HuH-7 (cell line): ENCODE results near the gene PRORP.
A peak's percentile ranks its signal among the peaks of the same experiment; 100 is the strongest.
"Not testable (repeated sequence)": the region's sequence is repeated elsewhere in the genome, so short reads cannot be mapped to it uniquely, and the experiment has no call there.

Experiments
- DNase-seq: peaks from one replicate; pipeline ENCODE4 v3.0.0; 2011; ENCODE audit warnings: low spot score

Gene PRORP

DNA sequence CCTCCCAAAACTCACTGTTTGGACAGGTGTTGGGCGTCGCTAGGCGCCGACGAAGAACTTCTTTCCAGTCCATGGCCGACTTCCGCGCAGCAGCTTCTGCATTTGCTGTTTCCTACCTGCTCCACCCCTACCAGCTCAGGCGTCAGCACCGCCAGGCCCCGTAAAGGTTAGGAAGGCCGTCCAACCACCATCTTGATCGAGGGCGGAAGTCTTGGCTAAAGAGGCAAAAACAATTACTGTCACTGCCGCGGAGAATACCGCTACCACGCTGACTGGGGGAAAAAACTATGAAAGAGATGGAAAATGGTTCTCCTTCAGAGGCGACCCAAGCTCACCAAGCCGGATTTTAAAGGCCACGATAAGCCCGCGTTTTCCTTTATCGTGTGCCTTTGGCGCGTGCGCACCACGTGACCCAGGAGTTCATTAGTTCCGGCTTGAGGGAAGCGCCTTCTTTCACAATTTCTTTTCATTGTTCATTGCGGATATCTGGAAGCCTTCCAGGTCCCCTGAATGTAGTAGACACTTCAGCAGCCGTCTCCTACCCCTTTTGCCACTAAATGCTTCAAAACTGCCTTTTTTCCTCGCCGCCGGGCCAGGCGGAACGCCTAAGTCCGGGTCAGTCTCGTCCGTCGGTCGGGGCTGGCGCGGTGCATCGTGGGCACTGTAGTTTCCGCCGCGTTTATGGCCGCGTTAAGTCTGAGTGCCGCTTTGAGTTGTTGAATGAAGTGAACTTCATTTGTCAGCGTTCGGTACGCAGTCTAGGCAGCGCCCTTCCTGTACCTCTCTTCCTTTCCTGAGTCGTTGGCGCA lies at the start of gene PRORP, which contains the start of gene PPP2R3C:
PRORP (plus strand) TSS at position 666 of the 809 bp plus-strand sequence. CDS start 694 bp downstream, outside the sequence.
PPP2R3C (minus strand) TSS at position 104 of the 809 bp plus-strand sequence; CDS start at position 73, 31 bp downstream.
- peak; percentile 59 for DNase-seq

DNA sequence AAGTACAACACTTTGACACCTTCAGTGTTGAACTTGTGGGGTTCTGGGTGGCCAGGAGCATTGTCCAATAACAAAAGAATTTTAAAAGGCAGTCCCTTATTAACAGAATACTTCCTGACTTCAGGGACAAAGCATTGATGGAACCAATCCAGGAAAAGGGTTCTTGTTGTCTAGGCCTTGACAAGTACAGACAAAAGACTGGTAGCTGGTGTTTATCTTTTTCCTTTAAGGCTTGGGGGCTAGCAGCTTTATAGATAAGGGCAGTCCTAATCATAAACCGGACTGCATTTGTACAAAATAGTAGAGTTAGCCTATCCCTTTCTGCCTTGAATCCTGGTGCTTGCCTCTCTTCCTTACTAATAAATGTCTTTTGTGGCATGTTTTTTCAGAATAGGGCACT lies 48.9 kb upstream of the PRORP start:
- no peak for DNase-seq

DNA sequence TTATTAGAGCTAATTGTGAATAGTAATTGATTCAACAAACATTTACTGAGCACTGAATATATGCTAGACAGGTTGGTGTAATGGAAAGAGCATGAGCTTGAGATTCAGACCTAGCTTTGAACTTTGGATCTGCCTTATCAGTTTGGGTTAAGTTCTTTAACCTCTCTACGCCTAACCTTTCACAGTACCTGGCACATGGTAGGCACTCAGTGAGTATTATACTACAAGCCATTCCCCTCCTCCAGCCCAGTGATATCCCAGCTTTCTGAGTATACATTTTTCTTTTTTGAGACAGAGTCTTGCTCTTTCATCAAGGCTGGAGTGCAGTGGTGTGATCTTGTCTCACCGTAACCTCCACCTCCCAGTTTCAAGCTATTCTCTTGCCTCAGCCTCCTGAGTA lies 44.3 kb upstream of the PRORP start:
- peak; percentile 8 for DNase-seq

- no peak for DNase-seq
These were observed 42.6 kb upstream of the PRORP start for GRCh38 chr14:35079742-35080141.

GRCh38 chr14:35083530-35084150 lies 38.7 kb upstream of the PRORP start:
- DNase-seq = no peak

DNA sequence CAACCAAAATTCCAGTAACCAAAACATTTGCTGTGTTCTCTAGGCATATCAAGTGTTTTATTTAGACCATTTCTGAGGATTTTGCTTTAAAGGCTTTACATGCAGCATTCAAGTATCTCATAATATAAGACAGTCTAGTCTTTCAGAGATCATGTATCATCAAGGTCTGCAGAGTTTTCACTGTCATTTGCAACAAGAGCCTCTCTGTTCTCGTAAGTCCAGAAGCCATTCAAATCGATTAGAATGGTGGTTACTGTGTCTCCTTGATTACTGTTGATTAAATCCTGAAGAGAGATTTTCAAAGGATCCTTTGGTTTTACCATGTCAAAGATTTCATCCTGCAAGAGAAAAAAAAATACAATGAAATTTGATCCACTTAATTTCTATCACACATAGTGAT lies 36.9 kb upstream of the PRORP start:
- DNase-seq = no peak

- no peak for DNase-seq
These were observed 33.8 kb upstream of the PRORP start for GRCh38 chr14:35088514-35088913.

DNA sequence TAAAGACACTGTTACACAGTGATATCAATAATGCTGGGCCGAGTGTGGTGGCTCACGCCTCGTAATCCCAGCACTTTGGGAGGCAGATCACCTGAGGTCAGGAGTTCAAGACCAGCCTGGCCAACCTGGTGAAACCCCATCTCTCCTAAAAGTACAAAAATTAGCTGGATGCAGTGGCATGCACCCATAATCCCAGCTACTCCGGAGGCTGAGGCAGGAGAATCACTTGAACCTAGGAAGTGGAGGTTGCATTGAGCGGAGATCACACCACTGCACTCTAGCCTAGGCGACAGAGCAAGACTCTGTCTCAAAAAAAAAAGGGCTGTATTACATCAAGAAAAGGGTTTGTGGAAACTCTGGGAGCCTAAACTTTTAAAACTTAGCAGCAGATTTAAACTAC lies 27.7 kb upstream of the PRORP start:
- DNase-seq = not testable (repeated sequence)

GRCh38 chr14:35107866-35108265 lies 14.5 kb upstream of the PRORP start:
- DNase-seq = no peak

DNA sequence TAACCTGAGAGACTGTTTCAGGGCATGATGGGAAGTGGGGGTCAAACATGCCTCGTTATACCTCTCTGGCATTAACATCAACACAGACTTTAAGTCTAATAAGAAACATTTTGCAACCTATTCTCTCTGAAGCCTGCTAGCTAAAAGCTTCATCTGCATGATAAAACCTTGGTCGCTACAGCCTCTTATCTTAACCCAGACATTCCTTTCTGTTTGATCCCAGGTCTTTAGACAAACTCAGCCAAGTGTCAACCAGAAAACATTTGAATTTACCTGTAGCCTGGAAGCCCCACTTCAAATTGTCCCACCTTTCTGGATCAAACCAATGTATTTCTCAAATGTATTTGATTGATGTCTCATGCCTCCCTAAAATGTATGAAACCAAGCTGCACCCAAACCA lies 9.7 kb upstream of the PRORP start:
- no peak for DNase-seq

DNA sequence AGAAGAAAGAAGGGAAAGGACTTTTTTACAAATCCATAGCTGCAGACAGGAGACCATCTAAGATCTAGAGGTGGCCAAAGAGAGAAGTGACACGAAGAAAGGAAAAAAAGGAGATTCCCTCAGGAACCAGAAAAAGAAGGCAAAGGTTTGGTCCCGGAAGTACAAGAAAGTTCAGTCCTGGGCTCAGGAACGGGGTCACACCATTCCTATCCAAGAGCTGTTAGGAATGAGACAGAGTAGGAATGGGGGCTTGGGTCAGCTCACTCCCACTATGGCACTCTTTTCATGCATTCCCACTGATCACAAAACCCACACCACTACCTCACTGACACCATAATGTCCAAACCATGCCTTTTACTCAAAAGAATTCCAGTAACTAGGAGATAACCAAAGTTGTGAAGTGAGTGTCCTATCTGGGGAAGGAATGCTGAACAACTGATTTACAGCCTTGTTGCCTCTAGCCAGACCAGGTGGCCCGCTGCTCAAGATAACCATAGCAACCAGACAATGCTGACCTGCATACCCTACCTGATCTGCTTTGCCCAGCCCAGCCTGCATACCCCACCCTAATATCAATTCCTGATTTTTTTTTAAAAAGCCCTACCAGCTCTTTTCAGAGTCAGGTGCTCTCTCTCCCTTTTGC lies 8.9 kb upstream of the PRORP start:
- DNase-seq = no peak

DNA sequence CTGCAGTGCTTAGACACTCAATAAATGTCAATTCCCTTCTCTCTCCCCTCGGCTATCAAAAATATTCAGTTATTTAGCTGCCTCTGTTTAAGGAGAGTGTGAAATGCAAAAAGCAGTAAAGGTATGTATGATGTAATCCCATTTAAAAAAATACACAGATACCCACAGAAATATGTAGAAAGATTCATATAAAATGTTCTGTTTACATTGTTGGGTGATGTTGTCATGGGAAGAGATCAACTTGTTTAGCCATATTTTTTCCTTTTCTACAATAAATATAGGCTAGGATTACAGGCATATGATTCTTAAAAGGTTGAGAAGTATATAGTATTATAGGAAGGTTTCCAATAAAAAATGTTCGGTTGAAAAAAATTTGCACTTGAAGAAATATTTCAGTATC lies 8.3 kb upstream of the PRORP start:
- no peak for DNase-seq

DNA sequence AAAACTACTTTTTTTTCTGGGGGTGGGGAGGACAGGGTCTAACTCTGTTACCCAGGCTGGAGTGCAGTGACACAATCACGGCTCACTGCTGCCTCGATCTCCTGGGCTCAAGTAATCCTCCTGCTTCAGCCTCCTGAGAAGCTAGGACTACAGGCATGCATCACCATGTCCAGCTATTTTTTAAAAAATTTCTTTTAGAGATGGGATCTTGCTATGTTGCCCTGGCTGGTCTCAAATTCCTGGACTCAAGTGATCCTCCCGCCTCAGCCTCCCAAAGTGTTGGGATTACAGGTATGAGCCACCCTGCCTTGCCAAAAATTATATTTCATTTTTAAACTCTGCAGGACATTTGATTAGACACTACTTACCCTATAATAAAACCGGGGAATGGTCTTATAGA lies 6.1 kb upstream of the PRORP start:
- no peak for DNase-seq

DNA sequence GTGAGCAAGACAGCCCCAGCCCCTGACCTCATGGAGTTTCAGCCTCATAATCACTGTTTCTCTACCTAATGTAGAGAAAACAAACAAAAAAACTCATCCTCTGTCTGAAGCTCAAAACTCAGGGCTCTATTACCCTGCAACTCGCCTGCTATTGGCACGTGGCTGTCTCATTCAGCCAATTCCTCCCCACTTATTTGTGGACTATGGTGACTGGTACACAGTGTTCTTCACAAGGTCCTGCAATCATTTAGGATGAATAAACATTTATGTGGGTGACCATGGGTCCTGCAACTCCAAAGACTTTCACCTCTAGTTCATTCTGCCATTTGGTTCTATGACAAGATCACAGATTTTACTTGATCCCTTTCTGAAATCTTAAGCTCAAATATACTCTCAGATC lies 5.2 kb upstream of the PRORP start:
- no peak for DNase-seq

DNA sequence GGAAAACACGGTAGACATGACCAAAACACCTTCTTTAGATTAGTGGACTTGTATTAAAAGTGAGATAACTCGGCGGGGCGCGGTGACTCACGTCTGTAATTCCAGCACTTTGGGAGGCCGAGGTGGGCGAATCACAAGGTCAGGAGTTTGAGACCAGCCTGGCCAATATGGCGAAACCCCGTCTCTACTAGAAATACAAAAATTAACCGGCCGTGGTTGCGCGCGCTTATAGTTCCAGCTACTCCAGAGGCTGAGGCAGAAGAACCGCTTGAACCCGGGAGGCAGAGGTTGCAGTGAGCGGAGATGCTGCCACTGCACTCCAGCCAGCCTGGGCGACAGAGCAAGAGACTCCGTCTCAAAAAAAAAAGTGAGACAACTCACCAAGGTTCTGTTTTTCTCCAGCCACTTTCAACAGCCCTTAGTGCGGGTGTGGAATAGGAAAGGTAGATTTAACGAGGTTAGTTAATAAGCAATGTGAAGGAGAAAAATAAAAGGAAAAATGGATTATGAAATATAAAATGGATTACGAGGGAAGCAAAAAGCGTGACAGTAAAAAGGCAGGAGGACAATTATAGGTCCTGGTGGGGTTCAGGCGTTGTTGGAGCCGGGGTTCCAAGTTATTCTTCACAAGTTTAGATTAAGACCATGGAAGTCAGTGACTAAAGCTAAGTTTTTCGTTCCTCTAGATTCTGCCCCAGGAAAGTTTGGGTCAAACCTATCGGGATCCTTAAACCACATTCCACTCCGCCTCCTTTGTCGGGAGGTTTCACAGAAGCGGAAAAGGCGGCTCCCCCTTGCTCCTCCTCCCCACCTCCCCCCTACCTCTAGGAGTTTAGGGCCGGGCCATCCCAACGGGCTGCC lies 1.1 kb upstream of the PRORP start:
- DNase-seq = no peak

DNA sequence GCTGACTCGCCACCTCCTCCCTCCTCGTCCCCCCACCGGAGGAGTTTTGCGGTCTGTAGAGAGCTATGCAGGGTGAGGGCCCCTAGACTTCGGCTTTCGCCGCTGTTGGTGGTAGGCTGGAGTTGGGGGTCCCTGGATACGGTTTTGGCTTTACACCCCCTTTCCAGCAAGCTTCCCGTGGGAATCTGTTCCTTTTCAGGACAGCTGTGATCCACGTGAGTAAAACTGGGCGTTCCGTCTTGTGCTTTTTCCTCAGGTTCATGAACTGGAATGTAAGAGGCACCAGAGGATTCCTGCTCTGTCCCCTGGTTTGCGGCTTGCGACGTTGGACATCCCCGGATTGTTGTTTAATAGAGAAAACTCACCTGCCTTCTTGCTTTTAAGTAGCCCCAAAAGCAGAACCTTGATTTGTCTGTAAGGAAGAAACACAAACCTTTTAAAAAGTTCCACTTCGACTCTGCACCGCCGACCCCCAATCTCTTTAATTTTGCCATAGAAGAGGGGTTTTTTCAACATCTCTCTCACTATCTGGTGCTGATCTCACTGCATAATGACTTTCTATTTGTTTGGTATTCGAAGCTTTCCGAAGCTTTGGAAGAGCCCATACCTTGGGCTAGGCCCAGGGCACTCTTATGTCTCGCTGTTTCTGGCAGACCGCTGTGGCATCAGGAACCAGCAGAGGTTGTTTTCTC lies 490 bp downstream of the PRORP start:
- DNase-seq = no peak

GRCh38 chr14:35123388-35123703 lies 994 bp downstream of the PRORP start:
- no peak for DNase-seq

DNA sequence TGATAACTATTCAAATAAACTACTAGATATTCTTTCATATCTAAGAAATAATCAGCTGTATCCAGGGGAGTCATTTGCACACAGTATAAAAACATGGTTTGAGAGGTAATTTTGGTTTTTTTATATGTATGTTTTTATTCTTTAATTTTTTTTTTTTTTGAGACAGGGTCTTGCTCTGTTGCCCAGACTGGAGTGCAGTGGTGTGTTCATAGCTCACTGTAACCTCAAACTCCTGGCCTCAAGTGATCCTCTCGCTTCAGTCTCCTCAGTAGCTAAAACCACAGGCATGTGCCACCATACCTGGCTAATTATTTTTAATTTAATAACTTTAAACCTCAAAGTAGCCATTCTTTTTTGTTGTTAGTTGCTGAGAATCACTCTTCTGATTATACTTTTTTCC lies 1.8 kb downstream of the PRORP start:
- DNase-seq = no peak

- DNase-seq = no peak
These were observed 11.4 kb downstream of the PRORP start for GRCh38 chr14:35133542-35134328.

- DNase-seq = no peak
These were observed 12.2 kb downstream of the PRORP start for GRCh38 chr14:35134329-35135123.
